GM18519 (cell line): Measurements from ENCODE around the gene ITPK1.
"Not testable (repeated sequence)": the region's sequence is repeated elsewhere in the genome, so short reads cannot be mapped to it uniquely, and the experiment has no call there.

Source experiments
- ATAC-seq: cut with Tn5 transposase; IDR thresholded peaks from one replicate; pipeline ENCODE4 v1.9.1; 2021; ENCODE audit warnings: mild to moderate bottlenecking, moderate library complexity; ENCODE audit not compliant: unreplicated experiment, low FRiP score

Gene ITPK1

GRCh38 chr14:93062890-93063289, 52.8 kb downstream of the ITPK1 start:
- ATAC-seq = no peak

GRCh38 chr14:93062013-93062412, 53.7 kb downstream of the ITPK1 start:
- ATAC-seq = not testable (repeated sequence)

DNA sequence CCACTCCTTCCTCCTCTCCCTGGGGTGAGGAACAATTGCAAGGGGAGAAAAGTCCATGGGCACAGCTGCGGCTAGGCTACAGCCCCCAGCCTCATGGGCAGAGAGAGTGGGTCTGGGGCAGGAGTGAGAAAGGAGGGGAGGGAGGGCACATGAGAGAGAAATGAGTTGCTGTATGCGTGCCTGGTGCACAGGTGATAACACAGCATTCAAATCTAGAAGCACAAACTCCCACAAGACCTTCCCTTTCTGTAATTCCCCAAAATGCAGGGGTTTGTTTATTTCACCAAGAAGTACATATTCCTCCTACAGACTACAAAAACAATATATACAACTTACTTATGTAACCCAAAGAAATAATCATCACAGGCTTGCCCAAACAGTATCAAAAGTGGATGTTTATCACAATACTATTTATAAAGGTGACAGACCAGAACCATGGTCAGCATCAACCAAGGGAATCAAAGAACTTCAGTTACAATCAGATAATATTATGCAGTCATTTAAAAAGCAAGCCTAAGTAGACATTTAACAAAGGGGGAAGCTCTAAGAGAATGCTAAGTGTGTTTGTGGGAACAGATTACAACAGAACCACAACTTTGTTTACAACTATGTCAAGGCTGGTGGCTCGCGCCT, 54.2 kb downstream of the ITPK1 start:
- ATAC-seq = no peak

DNA sequence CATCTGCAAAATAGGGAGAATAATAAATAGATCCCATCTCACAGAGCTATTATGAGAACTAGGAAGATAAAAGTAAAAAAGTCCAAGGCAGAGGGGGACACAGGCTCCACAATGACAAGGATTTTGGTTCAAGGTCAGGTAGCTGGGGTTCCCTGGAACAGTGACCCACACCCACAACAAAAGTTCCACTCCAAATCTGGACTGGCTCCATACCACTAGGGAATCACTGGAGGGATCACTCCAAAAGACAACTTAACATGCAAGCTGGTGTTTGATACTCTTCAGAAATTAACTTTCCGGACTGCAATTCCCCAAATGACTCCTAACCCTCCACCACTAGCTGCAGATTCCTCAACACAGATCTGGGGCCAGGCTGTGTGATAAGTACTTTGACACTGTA, 54.9 kb downstream of the ITPK1 start:
- ATAC-seq = no peak

- ATAC-seq = no peak
These were observed 55.7 kb downstream of the ITPK1 start for GRCh38 chr14:93059917-93060545.

GRCh38 chr14:93059260-93059659, 56.5 kb downstream of the ITPK1 start:
- ATAC-seq = no peak

DNA sequence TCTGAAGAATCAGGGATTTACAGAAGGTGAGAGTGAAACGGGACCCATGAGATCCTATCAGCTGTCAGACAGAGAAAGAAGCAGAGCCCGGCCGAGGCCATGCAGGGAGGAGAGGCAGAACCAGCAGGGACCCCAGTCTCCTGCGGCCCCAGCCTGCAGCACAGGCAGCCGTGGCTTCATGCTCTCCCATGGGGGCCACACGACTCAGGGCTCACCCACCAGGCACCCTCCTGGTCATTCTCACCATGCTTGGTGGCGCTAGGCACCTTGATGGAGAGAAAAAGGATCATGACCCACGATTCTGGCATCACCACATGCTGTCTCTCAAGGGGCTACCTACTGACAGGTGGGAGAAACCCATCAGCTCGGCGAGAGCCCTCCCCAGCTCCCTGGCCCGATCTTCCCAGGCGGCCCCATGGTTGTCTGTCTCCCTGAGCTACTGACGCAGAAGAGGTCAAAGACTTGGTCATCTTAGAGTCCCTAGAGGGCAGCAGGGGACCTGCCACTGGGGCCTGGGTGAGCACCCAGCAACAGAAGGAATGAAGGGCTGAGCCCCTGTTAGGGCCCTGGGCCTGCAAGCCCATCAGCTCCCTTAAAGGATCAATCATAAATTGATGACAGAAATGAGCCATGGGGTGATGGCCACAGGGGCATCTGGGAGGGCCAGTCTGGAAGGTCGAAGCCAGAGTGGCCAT, 58.0 kb downstream of the ITPK1 start:
- ATAC-seq = no peak

DNA sequence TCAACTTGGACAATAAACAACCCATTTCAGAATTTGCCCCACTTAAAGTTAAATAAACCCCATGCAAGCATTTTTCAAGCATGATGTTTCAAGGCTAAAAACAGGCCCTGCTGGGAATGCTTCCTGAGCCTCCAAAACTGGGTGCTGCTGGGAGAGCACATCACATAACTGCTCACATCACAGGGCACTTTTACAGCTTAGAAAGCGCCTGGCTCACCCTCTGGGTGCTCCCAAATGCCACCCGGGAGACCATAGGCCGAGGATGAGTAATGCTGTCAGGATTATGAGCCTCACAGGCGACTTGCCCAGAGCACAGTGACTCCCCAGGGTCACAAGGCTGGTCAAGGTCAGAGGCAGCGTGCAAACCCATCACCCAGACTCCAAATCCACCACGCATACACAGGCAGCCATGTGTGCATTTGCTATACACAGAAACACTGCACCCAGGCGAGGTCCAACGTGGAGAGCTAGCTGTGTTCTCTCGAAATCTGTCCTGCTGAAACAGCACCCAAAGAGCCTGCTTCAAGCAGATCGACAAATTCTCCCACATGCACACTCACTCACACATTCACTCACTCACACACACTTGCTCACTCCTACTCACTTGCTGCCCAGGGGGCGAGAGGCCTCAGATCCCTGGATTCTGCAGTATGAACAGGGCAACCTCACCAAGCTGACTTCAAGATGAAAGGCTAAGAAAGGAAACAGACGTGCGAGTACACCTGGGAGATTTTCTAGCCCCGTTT, 58.7 kb downstream of the ITPK1 start:
- ATAC-seq = no peak

DNA sequence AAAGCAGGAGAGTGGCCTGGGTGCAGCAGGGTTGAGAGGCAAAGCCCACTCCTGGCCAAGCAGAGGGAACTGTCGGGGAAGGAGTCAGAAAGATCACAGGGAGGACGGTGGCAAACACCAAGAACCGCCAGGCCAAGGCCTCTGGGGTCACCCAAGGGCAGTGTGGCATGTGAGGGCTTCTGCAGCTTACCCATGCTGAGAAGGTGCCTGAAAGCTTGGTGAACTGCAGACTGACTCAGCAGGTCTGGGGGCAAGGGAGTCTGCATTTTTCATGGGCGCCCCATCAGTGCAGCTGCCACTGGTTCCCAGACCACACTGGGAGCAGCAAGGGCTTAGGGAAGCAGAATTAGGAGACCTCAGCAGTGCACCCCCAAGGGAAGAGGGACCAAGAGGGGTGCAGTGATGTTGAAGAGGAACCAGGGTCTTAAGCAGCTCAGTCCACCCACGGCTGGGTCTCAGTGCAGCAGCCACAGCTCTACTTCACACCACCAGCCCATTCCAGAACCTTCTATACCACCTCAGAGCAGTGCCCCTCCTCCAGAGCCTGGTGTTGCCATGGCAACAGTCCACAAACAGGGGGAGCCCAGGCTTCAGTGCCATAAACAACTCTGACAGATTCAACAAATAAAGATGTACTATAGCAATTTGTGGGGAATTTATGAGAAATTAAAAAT, 59.4 kb downstream of the ITPK1 start:
- no peak for ATAC-seq

GRCh38 chr14:93055651-93056115, 60.0 kb downstream of the ITPK1 start:
- no peak for ATAC-seq

DNA sequence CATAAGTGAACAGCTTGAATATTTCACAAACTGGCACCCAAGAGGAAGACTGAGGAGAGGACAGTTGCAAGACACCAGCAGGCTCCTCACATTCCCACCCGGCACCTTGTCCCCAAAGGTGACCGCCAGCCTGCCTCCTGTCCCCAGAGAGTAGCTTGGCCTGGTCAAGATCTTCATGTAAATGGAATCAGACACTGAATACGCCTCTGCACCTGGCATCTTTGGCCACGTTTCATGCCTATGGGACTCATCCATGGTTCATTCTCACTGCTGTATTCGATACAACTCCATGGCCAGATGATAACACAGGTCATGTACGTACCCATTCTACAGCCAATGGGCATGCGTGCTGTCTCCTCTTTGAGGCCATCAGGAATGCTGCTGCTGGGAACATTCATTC, 60.8 kb downstream of the ITPK1 start:
- ATAC-seq = no peak

DNA sequence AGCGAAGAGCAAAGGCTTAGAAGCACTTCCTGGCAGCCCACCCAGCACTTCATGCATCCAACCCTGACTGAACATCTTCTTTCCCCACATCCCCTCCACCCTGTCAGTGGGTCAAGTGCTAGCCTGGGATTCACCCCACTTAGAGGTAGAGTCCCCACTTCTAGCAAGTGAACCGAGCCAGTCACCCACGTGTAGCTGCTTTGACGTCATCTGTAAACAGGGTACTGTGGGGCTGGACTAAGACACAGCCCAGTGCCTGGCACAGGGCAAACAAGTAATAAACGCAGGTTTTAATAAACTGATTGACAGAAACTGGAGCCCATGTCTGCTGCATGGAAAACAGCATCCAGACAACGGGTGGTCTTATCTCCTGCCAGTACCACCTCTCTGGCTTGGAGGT, 61.7 kb downstream of the ITPK1 start:
- ATAC-seq = peak; percentile 46

DNA sequence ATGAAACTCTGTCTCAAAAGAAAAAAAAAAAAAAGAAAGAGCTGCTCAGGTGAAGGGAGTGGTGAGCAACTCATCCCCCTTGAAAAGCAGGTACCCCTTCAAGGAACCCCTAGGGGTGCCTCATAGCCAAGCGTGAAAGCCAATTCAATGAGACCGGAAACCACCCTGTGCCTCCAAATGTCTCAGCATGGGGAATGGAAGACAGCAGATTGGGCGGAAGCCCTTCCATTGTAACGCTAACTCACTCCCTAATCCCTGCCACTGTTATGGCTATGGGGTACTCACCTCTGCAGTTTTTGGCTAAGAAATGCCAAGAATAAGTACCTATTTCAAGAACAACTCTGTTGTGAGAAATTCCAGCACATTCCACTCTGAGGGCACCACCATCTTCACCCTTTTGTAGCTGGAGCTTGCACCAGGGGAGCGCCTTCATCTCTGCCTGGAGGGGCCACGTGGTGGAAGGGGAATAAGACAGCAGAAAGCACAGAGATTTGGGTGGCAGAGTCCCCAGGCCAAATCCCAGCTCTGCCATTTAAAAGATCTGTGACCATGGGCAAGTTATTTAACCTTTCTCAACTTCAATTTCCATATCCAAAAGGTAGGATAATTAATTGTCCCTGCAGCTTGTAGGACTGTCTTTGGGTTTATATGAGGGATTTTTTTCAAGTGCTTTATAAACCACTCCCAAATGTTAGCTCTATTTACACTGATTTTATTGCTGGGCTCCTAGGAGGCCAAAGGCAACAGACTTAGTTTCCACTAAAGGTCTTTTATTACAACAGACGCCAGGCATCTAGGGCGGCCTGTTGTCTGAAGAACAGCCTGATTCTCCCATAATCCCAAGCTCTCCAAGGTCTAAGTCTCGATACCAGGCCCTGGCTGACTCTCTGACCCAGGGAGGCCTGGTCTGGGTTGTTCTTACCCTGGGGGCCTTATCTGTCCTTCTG, 63.9 kb downstream of the ITPK1 start:
- no peak for ATAC-seq

GRCh38 chr14:93050761-93051160, 65.0 kb downstream of the ITPK1 start:
- no peak for ATAC-seq

DNA sequence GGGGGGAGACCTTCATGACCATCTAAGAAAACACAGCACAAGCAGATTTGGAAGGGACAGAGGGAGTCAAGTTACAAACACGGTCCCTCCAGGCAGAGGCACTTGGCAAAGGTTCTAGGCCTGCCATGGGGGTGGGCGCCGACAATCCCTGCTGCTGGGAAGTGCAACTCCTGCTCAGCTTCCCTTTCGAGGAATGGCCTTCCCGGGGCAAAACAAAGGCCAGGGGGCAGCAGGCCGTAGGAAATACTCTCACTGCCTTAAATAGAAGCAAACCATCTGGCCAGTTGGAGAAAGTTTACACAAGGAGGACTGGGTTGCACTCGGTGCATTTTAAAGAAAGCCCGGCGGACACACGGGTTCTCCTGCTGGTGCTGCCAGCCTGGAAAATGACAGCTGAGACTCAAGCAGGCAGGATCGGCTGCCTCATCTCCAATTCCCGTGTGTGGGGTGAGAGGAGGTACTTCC, 65.8 kb downstream of the ITPK1 start:
- ATAC-seq = no peak

DNA sequence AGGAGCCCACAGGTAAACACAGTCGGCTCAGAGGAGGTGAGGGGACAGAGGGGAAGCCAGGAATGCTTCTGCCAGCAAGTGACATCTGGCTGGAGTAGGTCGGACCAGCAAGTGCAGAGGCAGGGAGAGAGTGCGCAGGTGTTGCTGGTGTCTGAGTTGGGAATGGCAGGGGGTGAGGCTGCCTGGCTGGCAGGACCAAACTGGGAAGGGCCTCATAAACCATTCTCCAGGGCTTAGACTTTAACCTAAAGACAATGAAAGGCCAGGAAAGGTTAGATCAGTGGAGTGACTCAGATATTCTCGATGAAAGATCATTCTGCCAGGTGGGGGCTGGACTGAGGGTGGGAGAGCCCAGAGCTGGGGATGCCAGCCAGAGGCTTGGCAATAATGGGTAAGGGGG, 66.4 kb downstream of the ITPK1 start:
- no peak for ATAC-seq

GRCh38 chr14:93048843-93049242, 66.9 kb downstream of the ITPK1 start:
- ATAC-seq = no peak

DNA sequence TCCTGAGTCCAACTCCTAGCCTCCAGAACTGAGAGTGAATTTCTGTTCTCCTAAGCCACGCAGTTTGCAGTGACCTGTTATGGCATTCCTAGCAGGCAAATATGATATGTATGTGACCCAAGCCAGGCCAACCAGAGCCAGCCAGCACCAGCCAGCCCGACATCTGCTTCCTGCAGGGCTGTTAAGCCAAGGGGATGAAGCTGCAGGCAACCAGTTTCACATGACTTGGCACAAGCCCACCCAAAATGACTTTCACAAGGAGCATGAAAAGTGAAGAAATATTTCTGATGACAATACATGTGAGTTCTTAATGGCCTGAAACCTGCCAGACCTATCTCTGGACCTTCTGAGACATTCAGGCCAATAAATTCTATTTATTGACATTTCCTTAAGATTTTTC, 68.1 kb downstream of the ITPK1 start:
- ATAC-seq = no peak

DNA sequence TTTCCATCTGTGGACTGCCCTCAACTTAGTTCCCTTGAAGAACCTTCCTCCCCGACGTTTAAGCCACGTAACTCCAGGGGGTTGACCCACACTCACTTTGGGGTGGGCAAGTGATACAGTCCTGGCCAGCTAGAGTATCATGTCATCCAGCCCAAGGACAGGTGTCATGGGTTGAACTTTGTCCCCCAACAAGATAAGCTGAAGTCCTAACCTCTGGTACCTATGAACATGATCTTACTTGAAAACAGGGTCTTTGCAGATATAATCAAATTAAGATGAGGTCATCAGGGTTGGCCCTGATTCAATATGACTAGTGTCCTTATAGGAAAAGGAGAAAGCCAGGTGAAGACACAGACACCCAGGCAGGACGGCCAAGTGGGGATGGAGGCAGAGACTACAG, 68.6 kb downstream of the ITPK1 start:
- no peak for ATAC-seq

- ATAC-seq = no peak
These were observed 69.0 kb downstream of the ITPK1 start for GRCh38 chr14:93046705-93047050.
